ENCODE results near the gene UPK2. TPM values are rescaled to one million over a fixed set of nuclear protein-coding genes. Genes with fewer than 3 reads are reported as not detected.

UPK2 gene
- total and polyA plus RNA-seq, 10 of the 15 experiments (the other 5 are each of a cell fraction or from before 2014, with no cell fraction given), result 0.07 to 1.0 (median 0.31) TPM; not detected in 7

- TF ChIP-seq PBX3 (IDR thresholded peaks at IDR 0.05; ENCODE audit: insufficient replicate concordance, low read depth, low read length), result no peak
- no peak for TF ChIP-seq REST (IDR thresholded peaks at IDR 0.05; ENCODE audit: low read depth, low read length)
- TF ChIP-seq ZSCAN29 (IDR thresholded peaks at IDR 0.05), result no peak
- TF ChIP-seq PML (IDR thresholded peaks at IDR 0.05; ENCODE audit: low read length), result no peak
- peak; percentile 42; the same call in 1 of the 2 replicates for TF ChIP-seq RB1 (IDR thresholded peaks at IDR 0.05; ENCODE audit: borderline replicate concordance)
- peak; percentile 67 for TF ChIP-seq RELA (IDR thresholded peaks at IDR 0.05; ENCODE audit: borderline replicate concordance, partially characterized antibody)
- TF ChIP-seq KLF5 (IDR thresholded peaks at IDR 0.05; ENCODE audit: partially characterized antibody), result no peak
- no peak for TF ChIP-seq ZNF592 (IDR thresholded peaks at IDR 0.05)
- no peak for TF ChIP-seq HDAC6 (IDR thresholded peaks at IDR 0.05; ENCODE audit: unreplicated experiment)
- peak; percentile 72; the same call in 1 of the 2 replicates for TF ChIP-seq SMARCA5 (IDR thresholded peaks at IDR 0.05)
- no peak for TF ChIP-seq GABPA (IDR thresholded peaks at IDR 0.05; ENCODE audit: low read depth)
- no peak for TF ChIP-seq STAT3 (IDR thresholded peaks at IDR 0.05; ENCODE audit: low read depth, low read length)
Observed at GRCh38 chr11:118956094-118956846, at the start of gene UPK2 (continued).
